ENCODE data around the gene ITGBL1.

DNA sequence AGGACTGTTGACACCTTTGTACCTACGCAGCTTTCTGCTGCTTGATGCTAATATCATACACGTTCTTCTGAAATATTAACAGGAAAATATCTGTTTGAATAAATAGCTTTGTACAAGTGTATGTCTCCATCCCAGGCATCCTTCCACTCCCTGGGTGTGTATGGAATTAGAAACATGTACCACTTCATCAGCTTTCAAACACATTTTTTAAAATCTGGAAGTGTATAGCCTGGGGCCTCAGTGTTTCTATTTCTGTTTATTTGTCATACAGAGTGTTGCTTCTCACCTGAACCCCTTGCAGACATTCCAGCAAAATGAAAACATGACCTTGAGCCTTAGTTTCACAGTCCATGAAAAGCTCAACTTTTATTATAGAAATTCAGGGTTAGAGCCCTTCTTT lies 168.6 kb downstream of the ITGBL1 start:
- TF ChIP-seq, protein P1, sequence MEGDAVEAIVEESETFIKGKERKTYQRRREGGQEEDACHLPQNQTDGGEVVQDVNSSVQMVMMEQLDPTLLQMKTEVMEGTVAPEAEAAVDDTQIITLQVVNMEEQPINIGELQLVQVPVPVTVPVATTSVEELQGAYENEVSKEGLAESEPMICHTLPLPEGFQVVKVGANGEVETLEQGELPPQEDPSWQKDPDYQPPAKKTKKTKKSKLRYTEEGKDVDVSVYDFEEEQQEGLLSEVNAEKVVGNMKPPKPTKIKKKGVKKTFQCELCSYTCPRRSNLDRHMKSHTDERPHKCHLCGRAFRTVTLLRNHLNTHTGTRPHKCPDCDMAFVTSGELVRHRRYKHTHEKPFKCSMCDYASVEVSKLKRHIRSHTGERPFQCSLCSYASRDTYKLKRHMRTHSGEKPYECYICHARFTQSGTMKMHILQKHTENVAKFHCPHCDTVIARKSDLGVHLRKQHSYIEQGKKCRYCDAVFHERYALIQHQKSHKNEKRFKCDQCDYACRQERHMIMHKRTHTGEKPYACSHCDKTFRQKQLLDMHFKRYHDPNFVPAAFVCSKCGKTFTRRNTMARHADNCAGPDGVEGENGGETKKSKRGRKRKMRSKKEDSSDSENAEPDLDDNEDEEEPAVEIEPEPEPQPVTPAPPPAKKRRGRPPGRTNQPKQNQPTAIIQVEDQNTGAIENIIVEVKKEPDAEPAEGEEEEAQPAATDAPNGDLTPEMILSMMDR (IDR thresholded peaks at IDR 0.05; ENCODE audit: low read length) = no peak
- TF ChIP-seq EZH2 (IDR thresholded peaks at IDR 0.05; ENCODE audit: borderline replicate concordance, low read length) = no peak
